Kidney epithelial cell (primary cell): ENCODE measurements around the gene CCL18. TPM values are rescaled to one million over a fixed set of nuclear protein-coding genes. Genes with fewer than 3 reads are reported as not detected.
"Not testable (repeated sequence)": the region's sequence is repeated elsewhere in the genome, so short reads cannot be mapped to it uniquely, and the experiment has no call there.

Source experiments
- DNase-seq: peaks from one replicate; pipeline ENCODE4 v3.0.0-alpha.2; 2010; ENCODE audit warnings: low read depth
- H3K27me3 ChIP-seq: 2 replicates; pipeline ENCODE4 v1.6.0; 2011; ENCODE audit warnings: low read length; ENCODE audit not compliant: control insufficient read depth, insufficient read depth
- H3K36me3 ChIP-seq: 2 replicates; pipeline ENCODE4 v1.5.1; 2011; ENCODE audit warnings: low read length; ENCODE audit not compliant: control insufficient read depth, insufficient read depth
- H3K4me3 ChIP-seq: 2 replicates; pipeline ENCODE4 v1.5.1; 2011; ENCODE audit warnings: low read depth, mild to moderate bottlenecking, control low read depth, low read length
- total RNA-seq: library from RNA; depleted of rRNA; stranded (reverse); fragments of >200 nt; gene quantifications from 2 replicates; pipeline ENCODE4 v1.2.3, GENCODE V29; 2015
- TF ChIP-seq, protein P1 (sequence below): IDR thresholded peaks from 2 replicates; pipeline ENCODE4 v1.5.1; 2011; ENCODE audit warnings: mild to moderate bottlenecking, moderate library complexity, low read length, control low read depth, inconsistent platforms; ENCODE audit not compliant: insufficient read depth, poor library complexity, severe bottlenecking

Gene CCL18
- total RNA-seq, 1 donor from 2014 or later: not detected

DNA sequence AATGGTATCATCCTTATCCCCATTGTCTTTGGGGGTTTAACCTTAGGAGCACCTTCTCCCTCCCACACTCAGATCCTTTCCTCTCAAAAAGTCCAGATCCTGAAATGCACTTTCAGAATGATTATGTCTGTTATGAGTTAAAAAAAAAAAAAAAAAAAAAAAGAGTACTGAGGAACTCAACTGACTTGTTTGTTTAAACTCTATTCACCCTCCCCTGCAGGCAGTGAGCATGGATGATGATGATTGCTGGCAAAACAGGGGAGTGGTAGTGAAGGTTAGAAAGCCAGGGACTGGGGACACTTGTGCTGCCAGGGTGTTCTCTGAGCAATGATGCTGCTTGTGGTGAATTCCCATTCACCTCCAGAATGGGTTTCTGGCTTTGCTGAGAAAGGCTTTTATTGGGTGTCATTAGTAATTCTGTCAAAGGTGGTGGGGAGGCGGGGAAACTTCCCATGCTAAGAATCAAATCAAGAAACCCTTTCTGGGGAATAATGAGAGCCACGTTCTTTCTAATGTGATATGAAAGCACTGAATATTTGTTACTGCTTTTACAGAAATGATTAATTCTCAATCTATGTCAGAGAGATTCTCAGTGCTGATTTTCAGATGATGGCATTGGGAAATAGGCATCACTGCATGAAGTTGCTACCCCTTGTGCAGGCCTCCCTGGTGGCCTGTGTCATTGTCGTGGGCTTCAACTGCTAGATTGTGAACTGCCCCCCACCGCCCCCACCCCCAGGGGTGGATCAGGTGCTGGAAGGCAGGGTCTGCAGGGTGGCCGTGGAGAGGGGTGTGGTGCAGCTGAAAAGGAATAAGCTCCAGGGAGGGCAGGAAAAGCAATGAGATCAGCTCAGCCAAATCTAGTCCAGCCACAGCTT lies 53.7 kb downstream of the CCL18 start:
- TF ChIP-seq, protein P1, sequence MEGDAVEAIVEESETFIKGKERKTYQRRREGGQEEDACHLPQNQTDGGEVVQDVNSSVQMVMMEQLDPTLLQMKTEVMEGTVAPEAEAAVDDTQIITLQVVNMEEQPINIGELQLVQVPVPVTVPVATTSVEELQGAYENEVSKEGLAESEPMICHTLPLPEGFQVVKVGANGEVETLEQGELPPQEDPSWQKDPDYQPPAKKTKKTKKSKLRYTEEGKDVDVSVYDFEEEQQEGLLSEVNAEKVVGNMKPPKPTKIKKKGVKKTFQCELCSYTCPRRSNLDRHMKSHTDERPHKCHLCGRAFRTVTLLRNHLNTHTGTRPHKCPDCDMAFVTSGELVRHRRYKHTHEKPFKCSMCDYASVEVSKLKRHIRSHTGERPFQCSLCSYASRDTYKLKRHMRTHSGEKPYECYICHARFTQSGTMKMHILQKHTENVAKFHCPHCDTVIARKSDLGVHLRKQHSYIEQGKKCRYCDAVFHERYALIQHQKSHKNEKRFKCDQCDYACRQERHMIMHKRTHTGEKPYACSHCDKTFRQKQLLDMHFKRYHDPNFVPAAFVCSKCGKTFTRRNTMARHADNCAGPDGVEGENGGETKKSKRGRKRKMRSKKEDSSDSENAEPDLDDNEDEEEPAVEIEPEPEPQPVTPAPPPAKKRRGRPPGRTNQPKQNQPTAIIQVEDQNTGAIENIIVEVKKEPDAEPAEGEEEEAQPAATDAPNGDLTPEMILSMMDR: no peak
- no peak for DNase-seq
- Histone ChIP-seq H3K27me3 (no peaks in the 10 kb centered on the region), H3K36me3 (no peaks in the 10 kb centered on the region), H3K4me3 (no peak overlapping the region)

DNA sequence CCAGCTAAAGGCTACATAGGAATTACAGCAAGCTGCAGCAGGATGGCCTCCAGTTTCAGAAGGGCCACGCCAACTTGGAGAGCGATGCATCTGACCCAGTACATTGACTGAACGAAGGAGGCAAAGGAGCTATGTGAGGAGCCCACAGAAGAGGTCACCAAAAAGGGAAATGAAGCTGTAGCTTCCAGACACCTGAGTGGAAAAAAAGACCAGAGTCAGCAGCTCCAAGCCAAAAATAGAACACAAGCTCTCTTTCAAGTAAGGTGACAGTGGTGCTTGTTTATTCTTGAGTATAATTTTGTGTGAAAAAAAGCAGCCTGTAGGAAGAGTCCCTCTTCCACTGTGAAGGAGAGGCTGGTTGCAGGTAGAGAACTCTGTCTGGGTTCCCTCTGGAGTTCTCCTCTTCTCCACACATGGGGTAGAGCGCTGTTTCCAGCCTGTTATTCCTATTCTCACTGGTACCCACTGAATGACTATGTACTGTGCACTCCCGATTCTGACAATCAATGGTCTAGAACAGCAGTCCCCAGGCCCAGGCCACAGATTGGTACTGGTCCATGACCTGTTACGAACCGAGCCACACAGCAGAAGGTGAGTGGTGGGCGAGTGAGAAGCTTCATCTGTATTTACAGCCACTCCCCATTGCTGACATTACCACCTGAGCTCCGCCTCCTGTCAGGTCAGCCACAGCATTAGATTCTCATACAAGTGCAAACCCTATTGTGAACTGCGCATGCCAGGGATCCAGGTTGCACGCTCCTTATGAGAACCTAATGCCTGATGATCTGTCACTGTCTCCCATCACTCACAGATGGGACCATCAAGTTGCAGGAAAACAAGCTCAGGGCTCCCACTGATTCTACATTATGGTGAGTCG lies 54.6 kb downstream of the CCL18 start:
- TF ChIP-seq, protein P1: no peak
- Histone ChIP-seq H3K4me3 (no peak overlapping the region), H3K36me3 (no peaks in the 10 kb centered on the region), H3K27me3 (no peaks in the 10 kb centered on the region)
- DNase-seq: no peak

GRCh38 chr17:36120221-36120620 lies 56.1 kb downstream of the CCL18 start:
- TF ChIP-seq, protein P1: no peak
- H3K4me3 ChIP-seq: no peak overlapping the region
- no peaks in the 10 kb centered on the region for H3K27me3 ChIP-seq
- no peak for DNase-seq
- H3K36me3 ChIP-seq: no peaks in the 10 kb centered on the region

DNA sequence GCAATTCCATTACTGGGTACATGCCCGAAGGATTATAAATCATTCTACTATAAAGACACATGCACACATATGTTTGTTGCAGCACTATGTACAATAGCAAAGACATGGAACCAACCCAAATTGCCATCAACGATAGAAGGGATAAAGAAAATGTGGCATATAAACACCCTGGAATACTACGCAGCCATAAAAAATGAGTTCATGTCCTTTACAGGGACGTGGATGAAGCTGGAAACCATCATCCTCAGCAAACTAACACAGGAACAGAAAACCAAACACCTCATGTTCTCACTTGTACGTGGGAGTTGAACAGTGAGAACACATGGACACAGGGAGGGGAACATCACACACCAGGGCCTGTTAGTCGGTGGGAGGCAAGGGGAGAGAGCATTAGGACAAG lies 57.0 kb downstream of the CCL18 start:
- H3K27me3 ChIP-seq, H3K4me3 ChIP-seq, H3K36me3 ChIP-seq, DNase-seq: not testable (repeated sequence)

Other genes with a start within 250 kb of the CCL18 start
- not detected in 2 replicates for gene HEATR9, start 195.4 kb upstream of the CCL18 start, total RNA-seq
- not detected in 2 replicates for gene CCL5, start 183.9 kb upstream of the CCL18 start, total RNA-seq
- gene RDM1, start 133.5 kb upstream of the CCL18 start, total RNA-seq: not detected in 2 replicates
- gene LYZL6, start 120.6 kb upstream of the CCL18 start, total RNA-seq: not detected in 2 replicates
- not detected in 2 replicates for gene CCL16, start 82.8 kb upstream of the CCL18 start, total RNA-seq
- not detected in 2 replicates for gene CCL14, start 77.5 kb upstream of the CCL18 start, total RNA-seq
- gene CCL15, start 62.7 kb upstream of the CCL18 start, total RNA-seq: not detected in 2 replicates
- not detected in 2 replicates for gene CCL23, start 46.3 kb upstream of the CCL18 start, total RNA-seq
- 0.71 and 1.3 TPM in 2 replicates for gene CCL3, start 25.9 kb downstream of the CCL18 start, total RNA-seq
- 0.27 TPM in 1 of 2 replicates, not detected in the other for gene CCL4, start 39.6 kb downstream of the CCL18 start, total RNA-seq
- 6.3 TPM in 1 of 2 replicates, not detected in the other for gene TBC1D3B, start 112.4 kb downstream of the CCL18 start, total RNA-seq
- gene CCL3L1, start 132.5 kb downstream of the CCL18 start, total RNA-seq: not detected in 2 replicates
- not detected in 2 replicates for gene CCL4L2, start 146.8 kb downstream of the CCL18 start, total RNA-seq
- gene TBC1D3I, start 200.3 kb downstream of the CCL18 start, total RNA-seq: 0.13 TPM in 1 of 2 replicates, not detected in the other